Jurkat, Clone E6-1 (cell line): ENCODE data around the gene SLC29A2.
"Not testable (repeated sequence)": the region's sequence is repeated elsewhere in the genome, so short reads cannot be mapped to it uniquely, and the experiment has no call there.

Experiments used
- DNase-seq: peaks from one replicate; pipeline ENCODE4 v3.0.0-alpha.2; 2011; ENCODE audit warnings: low read depth, low spot score
- H3K4me3 ChIP-seq: 2 replicates; pipeline ENCODE4 v1.5.1; 2011; ENCODE audit warnings: mild to moderate bottlenecking, low read length, control low read depth, moderate library complexity

Gene SLC29A2

DNA sequence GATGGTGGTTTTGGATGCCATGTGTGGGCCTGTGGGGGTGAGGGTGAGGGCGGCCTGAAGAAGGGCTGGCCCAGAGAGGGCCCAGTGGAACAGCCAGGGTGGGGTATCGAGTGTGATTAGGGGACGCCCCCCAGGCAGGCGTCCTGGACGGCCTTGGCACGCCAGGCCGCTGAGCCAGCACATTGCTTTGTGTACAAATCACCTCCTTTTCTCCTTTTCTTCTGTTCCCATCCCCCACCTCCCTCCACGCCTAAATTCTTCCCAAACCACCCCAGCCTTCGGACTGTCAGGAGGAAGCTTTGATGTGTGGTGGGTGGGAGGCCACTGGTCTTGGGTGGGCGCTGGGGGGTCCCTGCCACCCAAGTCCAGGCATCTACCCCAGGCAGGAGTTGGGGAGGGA is 46.9 kb downstream of the SLC29A2 start:
- H3K4me3 ChIP-seq: no peak overlapping the region
- no peak for DNase-seq

DNA sequence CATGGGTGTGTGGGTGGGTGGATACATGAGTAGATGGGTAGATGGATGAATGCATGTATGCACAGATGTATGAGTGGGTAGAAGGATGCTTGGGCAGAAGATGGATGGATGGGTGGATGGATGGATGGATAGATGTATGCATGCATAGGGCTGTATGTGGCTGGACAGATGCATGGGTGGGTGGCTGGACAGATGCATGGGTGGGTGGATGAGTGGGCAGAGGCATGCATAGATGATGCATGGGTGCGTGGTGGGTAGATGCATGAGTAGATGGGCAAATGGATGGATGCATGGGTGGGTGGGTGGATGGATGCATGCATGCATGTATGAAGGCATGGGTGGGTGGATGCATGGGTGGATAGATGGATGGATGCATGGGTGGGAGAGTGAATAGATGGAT is 47.9 kb downstream of the SLC29A2 start:
- H3K4me3 ChIP-seq: no peak overlapping the region
- DNase-seq: no peak

DNA sequence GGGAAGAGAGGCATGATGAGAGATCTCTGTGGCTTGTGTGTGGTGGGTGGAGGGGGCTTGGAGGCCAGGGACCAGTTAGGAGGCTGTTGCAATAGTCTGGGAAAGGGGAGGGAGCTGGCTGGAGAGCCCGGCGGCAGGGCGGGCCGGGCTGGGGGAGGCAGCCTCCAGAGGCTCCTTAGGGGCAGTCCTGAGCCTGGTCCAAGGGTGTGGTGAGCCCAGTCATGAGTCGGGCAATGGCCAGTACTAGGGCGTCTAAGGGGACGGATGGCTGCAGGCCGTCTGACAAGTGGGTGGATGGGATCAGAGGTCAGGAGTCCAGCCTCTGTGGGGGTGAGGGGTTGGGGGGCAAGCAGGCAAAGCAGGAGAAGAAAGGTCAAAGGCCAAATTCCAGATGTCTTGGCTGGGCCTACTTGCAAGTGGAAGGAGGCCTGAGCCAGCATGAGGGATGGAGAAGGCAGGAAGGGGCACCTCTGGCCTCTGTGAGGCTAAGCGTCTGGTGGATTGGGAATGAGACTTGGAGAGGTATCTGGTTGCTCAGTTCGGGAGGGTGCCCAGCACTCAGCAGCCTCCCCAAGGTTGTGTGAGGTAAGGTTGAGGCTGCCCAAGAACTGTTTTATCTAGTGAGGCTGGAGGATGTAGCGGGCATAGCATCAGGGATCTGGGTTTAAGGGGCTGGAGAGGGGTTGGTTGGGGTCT is 48.7 kb downstream of the SLC29A2 start:
- no peak overlapping the region for H3K4me3 ChIP-seq
- no peak for DNase-seq

DNA sequence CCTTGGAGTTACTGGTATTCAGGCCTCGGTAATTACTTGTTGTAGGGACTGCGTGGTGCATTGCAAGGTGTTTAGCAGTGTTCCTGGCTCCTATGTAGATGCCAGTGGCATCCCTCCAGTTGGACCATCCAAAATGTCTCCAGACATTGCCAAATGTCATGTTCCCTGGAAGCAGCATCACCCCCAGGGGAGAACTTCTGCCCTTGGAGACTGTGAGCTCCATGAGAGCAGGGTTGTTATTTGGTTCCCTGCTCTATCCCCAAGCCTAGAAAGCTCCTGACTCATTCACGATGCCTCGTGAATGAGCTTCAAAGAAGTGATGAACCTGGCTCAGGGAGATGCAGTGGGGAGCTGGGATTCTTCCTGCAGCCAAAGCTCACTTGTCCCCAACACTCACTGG is 50.0 kb downstream of the SLC29A2 start:
- no peak for DNase-seq
- H3K4me3 ChIP-seq: no peak overlapping the region

DNA sequence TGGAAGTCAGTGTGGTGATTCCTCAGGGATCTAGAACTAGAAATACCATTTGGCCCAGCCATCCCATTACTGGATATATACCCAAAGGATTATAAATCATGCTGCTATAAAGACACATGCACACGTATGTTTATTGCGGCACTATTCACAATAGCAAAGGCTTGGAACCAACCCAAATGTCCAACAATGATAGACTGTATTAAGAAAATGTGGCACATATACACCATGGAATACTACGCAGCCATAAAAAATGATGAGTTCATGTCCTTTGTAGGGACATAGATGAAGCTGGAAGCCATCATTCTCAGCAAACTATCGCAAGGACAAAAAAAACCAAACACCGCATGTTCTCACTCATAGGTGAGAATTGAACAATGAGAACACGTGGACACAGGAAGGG is 50.8 kb downstream of the SLC29A2 start:
- H3K4me3 ChIP-seq, DNase-seq: not testable (repeated sequence)

DNA sequence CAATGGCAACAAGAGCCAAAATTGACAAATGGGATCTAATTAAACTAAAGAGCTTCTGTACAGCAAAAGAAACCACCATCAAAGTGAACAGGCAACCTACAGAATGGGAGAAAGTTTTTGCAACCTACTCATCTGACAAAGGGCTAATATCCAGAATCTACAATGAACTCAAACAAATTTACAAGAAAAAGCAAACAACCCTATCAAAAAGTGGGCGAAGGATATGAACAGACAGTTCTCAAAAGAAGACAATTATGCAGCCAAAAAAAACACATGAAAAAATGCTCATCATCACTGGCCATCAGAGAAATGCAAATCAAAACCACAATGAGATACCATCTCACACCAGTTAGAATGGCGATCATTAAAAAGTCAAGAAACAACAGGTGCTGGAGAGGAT is 51.3 kb downstream of the SLC29A2 start:
- DNase-seq, H3K4me3 ChIP-seq: not testable (repeated sequence)

DNA sequence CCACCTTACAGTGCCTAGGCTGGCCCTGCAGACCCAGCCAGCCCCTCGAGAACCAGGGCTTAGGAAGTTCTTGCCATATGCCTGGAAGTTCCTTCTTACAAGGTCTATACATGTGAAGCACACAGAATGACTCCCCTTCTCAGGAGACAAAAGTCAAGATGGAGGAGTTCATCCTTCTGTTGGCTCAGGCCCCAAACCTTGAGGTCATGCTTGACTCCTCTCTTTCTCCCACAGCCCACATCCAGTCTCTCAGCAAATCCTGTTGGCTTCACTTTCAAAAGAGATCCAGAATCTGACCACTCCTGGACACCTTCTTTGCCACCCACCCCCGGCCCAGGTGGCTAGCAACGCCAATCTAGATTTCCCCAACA is 53.0 kb downstream of the SLC29A2 start:
- H3K4me3 ChIP-seq: peak overlapping the region; percentile 41; the same call in 1 of the 2 replicates
- DNase-seq: no peak

DNA sequence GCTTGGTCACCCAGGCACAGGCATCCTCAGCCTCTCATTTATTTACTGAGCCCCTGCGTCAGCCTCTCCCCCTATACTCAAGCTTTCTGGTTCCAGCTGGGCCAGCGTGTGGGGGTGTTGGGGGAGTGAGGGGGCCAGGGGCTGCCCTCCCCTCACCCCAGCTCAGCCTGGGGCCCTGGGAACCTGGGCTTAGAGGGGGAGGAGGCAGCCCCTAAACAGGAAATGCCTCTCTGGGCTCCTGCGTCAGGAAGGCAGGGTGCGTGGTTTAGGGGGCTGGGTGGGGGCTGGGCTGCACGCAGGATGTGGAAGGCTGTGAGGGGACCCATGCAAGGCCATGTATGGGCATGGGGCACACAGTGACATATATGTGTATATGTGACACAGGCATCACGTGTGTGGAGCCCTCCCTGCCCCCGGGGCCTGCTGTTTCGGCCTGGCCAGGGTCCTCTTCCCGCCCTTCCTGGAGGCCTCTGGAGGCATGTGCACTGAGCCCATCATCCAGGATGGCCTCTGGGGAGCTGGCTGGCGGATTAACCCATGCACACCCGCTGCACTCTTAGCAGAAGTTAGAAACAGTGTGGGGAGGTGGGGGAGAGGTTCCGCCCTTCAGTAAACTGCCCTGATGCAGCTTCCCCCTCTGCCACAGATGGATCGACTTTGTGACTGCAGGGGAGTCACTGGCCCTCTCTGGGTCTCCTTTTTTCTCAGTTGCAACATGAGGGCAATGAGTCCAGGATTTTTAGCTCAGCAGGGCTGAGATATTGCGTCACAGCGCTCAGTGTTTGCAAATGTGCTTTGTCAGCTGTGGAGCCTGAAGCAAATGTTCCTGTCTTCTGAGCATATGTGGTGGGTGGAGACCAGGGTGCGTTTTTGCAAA is 53.6 kb downstream of the SLC29A2 start:
- peak; percentile 94 for DNase-seq
- H3K4me3 ChIP-seq: peak overlapping the region; percentile 41

DNA sequence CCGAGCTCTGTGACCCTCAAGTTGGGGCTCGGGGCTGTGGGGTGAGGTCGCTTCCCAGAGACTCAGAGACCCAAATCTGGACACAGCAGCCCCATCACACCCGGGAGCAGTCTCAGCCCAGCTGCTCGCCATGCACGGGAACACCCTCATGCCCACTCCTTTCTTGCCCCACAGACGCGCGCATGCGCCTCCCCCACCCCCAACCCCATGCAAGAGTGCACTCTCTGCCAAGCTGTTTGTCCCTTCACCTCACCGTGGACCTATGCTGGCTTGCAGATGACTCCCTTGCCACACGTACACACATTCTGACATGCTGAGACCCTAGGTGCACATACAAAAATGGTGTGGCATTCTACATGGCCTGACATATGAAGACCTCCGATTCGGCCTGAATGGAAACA is 54.2 kb downstream of the SLC29A2 start:
- H3K4me3 ChIP-seq: peak overlapping the region; percentile 41
- DNase-seq: peak; percentile 55

DNA sequence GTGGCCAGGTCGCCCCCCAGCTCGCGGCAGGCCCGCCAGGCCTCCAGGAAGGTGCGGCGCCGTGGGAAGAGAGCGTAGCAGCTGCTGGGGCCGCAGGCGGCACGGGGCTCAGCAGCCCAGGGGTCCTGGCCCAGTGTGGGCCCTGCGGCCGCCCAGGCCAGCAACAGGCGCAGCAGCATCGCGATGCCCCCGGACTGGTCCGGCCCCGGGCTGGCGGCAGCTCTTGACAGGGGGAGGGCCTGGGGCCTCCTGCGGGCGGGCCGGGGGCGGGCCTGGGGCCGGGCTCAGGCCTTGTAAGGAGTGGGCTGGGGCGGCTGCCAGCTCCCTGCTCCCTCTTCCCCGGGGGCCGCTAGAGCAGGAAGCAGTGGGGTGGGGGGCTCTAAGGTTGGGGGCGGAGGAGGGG is 54.7 kb downstream of the SLC29A2 start, which contains the start of gene CD248:
TSS of gene CD248 (minus strand) at position 196 of the 403 bp plus-strand sequence. CDS start at position 179, 17 bp downstream.
- DNase-seq: no peak
- peak within 1 kb of the TSS; percentile 41 for H3K4me3 ChIP-seq

DNA sequence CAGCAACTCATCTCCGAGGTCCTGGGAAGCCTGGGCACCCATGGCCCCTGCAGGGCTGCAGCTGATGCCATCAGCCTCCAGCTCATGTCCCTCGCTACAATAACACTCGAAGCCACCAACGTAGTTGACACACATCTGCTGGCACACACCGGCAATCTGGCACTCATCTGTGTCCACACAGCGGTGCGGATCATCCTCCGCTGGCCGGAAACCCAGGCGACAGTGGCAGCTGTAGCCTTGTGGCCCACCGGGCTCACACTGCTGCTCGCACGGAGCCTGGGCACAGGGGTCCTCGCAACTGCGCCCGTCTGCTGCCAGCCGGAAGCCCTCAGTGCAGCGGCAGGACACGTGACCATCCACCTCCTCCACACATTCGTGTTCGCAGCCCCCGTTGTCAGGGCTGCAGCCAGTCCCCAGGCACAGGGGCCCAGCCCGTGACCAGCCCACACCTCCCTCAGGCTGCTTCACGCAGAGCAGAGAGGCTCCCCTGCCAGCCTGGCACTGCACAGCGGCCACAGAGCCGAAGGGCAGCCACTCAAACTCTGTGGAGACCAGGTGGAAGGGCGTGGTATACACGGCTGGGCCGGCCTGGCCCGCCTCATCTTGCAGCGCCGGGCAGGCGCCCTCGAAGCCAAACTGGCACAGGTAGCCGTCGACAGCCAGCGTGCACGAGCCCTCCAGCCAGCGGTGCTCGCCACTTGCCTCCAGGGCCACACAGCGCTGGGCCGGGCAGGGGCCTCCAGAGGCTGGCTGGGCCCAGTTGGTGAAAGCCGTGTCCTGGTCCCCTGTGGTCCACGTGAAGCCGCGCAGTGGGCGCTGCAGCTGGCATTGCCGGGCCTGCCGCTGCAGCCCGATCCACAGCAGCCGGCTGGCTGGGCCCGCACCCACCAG is 55.4 kb downstream of the SLC29A2 start:
- no peak for DNase-seq
- H3K4me3 ChIP-seq: no peak overlapping the region

DNA sequence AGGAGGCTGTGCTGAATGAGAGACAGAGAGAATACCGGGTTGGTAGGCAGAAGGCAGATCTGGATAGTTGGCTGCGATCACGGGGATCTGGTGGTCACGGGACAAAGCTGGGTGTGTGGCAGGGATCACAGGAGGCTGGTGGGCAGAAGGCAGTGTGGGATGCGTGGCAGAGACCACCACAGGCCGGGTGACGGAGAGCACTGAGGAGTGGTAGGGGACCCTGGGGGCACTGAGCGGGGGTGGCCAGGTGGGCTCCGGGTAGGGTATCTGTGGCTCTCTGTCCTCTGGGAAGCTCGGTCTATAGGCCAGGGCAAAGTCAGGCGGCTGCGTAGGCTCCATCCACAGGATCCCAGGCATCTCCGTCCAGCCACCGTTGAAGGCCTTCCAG is 56.1 kb downstream of the SLC29A2 start:
- H3K4me3 ChIP-seq: no peak overlapping the region

DNA sequence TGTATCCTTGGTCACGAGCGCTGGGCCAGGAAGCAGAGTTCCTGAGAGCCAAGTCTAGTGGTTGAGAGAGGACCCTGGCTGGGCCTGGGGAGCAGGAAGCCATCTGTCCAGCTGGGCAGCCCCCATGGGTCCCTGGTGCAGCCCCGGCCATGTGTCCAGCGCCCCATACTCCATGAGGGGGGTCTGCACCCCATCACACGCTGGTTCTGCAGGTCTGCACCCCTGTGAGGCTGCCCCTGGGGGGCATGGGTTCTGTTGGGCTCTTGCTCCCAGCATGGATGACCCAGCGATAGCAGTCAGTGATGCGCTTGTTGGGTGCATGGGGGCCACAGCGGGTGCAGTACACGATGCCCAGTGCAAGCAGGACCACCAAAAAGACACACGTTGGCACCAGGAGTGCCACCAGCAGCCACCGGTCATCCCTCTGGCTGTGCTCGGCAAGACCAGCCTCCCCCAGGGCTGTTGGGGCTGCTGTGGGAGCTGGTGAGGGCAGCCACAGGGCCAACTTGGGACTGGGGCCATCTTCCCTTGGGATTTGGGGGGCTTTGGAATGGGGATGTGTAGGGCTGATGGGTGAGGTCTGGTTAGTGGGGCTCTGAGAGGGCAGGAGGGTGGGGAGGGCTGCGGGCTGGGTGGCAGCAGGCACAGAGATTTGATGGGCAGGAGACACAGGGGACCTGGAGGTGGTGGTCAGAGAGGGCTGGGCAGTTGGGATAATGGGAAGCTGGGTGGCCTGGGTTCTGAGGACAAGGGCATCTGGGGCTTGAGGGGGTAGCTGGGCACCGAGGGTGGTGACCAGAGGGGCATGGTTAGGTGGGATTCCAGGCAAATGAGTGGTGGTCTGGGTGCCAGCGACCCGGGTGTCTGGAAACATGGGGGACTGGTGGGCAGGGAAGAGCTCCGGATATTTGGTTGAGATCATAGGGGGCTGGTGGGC is 56.7 kb downstream of the SLC29A2 start:
- DNase-seq: no peak
- no peak overlapping the region for H3K4me3 ChIP-seq

More for the DNA sequence above, 56.1 kb downstream of the SLC29A2 start:
- no peak for DNase-seq

DNA sequence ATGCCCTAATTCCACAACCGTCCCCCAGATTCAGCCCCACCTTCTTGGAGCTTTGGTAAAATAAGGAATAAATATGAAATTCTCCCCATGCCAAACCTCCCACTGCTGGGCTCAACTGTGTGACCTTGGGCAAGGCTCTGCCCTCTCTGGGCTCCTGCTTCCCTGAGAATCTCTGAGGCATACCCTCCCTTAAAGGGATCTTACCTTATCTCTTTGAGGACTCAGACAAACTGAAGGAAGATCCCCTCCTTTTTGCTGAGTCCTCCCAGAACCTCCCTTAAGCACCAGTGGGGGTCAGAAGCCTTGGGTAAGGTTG is 57.4 kb downstream of the SLC29A2 start:
- H3K4me3 ChIP-seq: no peak overlapping the region
- no peak for DNase-seq

DNA sequence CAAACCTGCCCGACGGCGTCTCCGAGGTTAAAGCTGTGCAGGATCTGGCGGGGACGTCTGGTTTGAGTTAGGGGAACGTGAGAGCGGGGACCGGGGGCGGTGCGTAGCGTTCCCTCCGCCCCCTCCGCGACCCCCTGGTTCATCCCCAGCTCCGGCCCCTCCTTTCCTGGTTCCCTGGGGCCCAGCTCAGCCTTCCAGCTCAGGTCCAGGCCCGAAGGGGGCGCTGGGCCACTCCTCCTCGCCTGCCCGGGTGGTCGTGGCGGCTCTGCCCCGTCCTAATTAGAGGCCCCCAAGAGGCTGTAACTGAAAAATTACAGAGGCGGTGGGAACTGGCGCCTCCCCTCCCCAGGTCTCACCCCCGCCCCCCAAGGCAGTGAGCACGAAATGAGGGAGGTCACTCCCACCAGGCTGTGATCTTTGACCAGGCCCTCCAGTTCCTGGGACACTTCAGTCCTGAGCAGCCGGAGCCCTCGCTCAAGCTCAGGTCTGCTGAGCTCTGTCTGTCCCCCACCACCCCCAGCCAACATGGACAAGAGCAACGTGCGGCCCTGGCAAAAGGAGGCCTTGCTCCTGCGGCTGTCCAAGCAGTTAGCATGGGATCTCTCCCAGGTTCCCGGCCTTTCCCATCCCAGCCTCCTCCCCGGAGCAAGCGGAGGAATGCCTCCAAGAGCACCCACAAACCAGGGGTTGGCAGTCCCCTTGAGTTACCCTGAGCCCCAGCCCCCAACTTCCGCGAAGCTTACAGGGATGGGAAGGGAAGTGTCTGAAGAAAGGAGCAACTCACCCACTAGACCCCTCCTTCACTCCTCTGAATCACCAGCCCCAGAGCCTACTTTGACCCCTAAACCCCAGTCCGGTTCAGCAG is 58.0 kb downstream of the SLC29A2 start:
- peak overlapping the region; percentile 45 for H3K4me3 ChIP-seq
- no peak for DNase-seq

DNA sequence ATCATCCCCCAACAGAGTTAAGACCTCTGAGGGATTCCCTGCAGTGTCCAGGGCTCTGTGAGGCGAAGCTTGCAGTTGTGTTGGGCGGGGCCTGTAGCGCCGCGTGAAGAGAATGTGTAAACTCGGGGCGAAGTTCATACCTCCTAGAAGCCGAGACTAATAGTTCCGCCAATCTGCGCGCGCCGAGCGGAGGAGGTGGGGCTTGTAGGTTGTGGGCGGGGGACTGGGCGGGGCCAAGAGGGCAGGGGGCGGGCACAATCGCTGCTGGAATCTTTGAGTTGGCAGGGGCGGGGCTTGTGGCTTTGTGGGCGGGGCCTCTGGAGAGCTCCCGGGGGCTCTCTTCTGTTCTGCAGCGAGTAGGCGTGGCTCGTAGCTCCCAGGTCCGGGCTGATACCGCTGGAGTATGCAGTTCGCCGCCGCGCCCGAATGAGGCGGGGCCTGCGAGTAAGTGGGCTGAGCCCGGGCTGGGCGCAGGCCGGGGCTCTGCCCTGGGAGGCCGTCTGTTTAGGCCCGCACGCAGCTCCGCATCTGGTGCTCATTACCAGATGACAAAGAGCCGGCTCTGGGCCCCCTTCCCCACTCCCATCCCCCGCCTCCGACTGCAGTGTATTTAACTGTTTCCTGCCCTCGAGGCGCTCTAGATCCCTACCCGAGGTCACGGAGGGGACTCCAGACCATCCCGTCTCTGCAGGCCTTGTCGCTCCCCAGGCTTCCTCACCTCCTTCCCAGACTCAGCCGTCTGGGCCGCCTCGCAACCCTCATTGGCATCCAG is 58.8 kb downstream of the SLC29A2 start:
- peak; percentile 95 for DNase-seq
- peak overlapping the region; percentile 68 for H3K4me3 ChIP-seq
